Breast epithelium (tissue), 3 donors: Measurements from ENCODE around the gene UBAC1.

ENCODE experiments used
- CTCF ChIP-seq, 3 donors: fragments of 450-650 bp; IDR thresholded peaks; one replicate each; pipeline ENCODE4 v1.5.1; 2016 to 2017; ENCODE audit warnings: antibody characterized with exemption in 3 of 3, mild to moderate bottlenecking in 3 of 3, moderate library complexity in 3 of 3
- POLR2A ChIP-seq: fragments of 450-650 bp; IDR thresholded peaks from one replicate; pipeline ENCODE4 v1.6.1; 2016; ENCODE audit warnings: antibody characterized with exemption, mild to moderate bottlenecking, moderate library complexity
- POLR2AphosphoS5 ChIP-seq, 3 donors: sonication (generic); formaldehyde crosslinking; IDR thresholded peaks; one replicate each; pipeline ENCODE4 v1.6.1; 2017; ENCODE audit warnings: antibody characterized with exemption in 3 of 3

DNA sequence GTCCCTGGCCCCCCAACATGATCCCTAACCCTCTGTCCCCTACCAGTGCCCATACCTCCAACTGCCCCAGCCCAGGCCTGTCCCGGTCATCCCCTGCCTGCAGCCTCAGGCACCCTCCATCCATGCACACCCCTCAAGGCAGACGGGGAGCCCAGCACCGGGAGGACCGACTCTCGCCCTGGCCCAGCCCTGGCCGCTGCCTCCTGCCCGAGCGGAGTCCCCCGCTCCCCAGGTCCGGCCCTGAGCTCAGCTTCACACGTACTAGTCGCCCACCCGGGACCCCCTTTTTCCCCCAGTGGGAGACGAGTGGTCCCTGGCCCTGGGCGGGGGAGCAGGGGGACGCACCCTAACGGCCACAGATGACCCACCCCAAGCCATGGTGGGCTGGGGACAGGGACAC, 49.0 kb upstream of the UBAC1 start:
- TF ChIP-seq CTCF (IDR thresholded peaks at IDR 0.05) (no peak), POLR2AphosphoS5 (IDR thresholded peaks at IDR 0.05) (no peak), POLR2A (no peak)
